NCI-H748 treated with DMSO at 0.1 percent for 48 hours (cell line): ENCODE data around the gene PRDX6.
"Not testable (repeated sequence)": the region's sequence is repeated elsewhere in the genome, so short reads cannot be mapped to it uniquely, and the experiment has no call there.

Source experiments
- DNase-seq: peaks from one replicate; lab custom pipeline; 2025; lab: John Stamatoyannopoulos, UW

The PRDX6 gene

GRCh38 chr1:173477286-173478093 lies at the start of gene PRDX6:
Gene PRDX6 (plus strand): TSS chr1:173477335. CDS start chr1:173477398, 63 bp downstream.
- DNase-seq = peak; percentile 39

- DNase-seq = no peak
These were observed 47.4 kb upstream of the PRDX6 start for GRCh38 chr1:173429471-173430402.

GRCh38 chr1:173430677-173431303 lies 46.3 kb upstream of the PRDX6 start:
- DNase-seq = no peak

- DNase-seq = peak; percentile 29
These were observed 45.7 kb upstream of the PRDX6 start for GRCh38 chr1:173431304-173432045.

GRCh38 chr1:173432331-173432730 lies 44.8 kb upstream of the PRDX6 start:
- no peak for DNase-seq

- no peak for DNase-seq
These were observed 43.3 kb upstream of the PRDX6 start for GRCh38 chr1:173433751-173434326.

GRCh38 chr1:173436841-173437428 lies 40.2 kb upstream of the PRDX6 start:
- no peak for DNase-seq

GRCh38 chr1:173438675-173439074 lies 38.5 kb upstream of the PRDX6 start:
- no peak for DNase-seq

- no peak for DNase-seq
These were observed 36.7 kb upstream of the PRDX6 start for GRCh38 chr1:173440430-173440829.

GRCh38 chr1:173444757-173445156 lies 32.4 kb upstream of the PRDX6 start:
- DNase-seq = no peak

GRCh38 chr1:173445164-173445563 lies 32.0 kb upstream of the PRDX6 start:
- DNase-seq = no peak

GRCh38 chr1:173445656-173446055 lies 31.5 kb upstream of the PRDX6 start:
- DNase-seq = no peak

GRCh38 chr1:173447224-173447623 lies 29.9 kb upstream of the PRDX6 start:
- no peak for DNase-seq

GRCh38 chr1:173448945-173449344 lies 28.2 kb upstream of the PRDX6 start:
- no peak for DNase-seq

- DNase-seq = no peak
These were observed 25.2 kb upstream of the PRDX6 start for GRCh38 chr1:173451981-173452380.

- no peak for DNase-seq
These were observed 23.2 kb upstream of the PRDX6 start for GRCh38 chr1:173453982-173454381.

- DNase-seq = no peak
These were observed 22.1 kb upstream of the PRDX6 start for GRCh38 chr1:173454966-173455524.

- DNase-seq = no peak
These were observed 17.2 kb upstream of the PRDX6 start for GRCh38 chr1:173459885-173460284.

GRCh38 chr1:173462666-173463065 lies 14.5 kb upstream of the PRDX6 start:
- not testable (repeated sequence) for DNase-seq

- DNase-seq = not testable (repeated sequence)
These were observed 12.9 kb upstream of the PRDX6 start for GRCh38 chr1:173464185-173464584.

- no peak for DNase-seq
These were observed 9.7 kb upstream of the PRDX6 start for GRCh38 chr1:173467426-173467825.
